DMS53 (cell line): ENCODE results near the gene C11orf16.
A peak's percentile ranks its signal among the peaks of the same experiment; 100 is the strongest.
"Not testable (repeated sequence)": the region's sequence is repeated elsewhere in the genome, so short reads cannot be mapped to it uniquely, and the experiment has no call there.

Experiments
- DNase-seq: peaks from one replicate; lab custom pipeline; 2025; lab: John Stamatoyannopoulos, UW

The C11orf16 gene

GRCh38 chr11:8886322-8886721, 46.4 kb downstream of the C11orf16 start:
- peak; percentile 40 for DNase-seq

- not testable (repeated sequence) for DNase-seq
Observed at GRCh38 chr11:8881585-8881984, 51.2 kb downstream of the C11orf16 start.

- no peak for DNase-seq
Observed at GRCh38 chr11:8878771-8879170, 54.0 kb downstream of the C11orf16 start.

- no peak for DNase-seq
Observed at GRCh38 chr11:8873741-8874405, 58.9 kb downstream of the C11orf16 start.

- DNase-seq, result no peak
Observed at GRCh38 chr11:8871962-8872361, 60.8 kb downstream of the C11orf16 start.

GRCh38 chr11:8871171-8871775, 61.5 kb downstream of the C11orf16 start:
- peak; percentile 71 for DNase-seq

- peak; percentile 80 for DNase-seq
Observed at GRCh38 chr11:8870411-8871170, 62.2 kb downstream of the C11orf16 start.
